ENCODE data around the gene ZDHHC7. TPM values are rescaled to one million over a fixed set of nuclear protein-coding genes. Genes with fewer than 3 reads are reported as not detected.
A peak's percentile ranks its signal among the peaks of the same experiment; 100 is the strongest.

Gene ZDHHC7
- total and polyA plus RNA-seq, 11 donors: 12.0 to 66.7 (median 43.9) TPM

DNA sequence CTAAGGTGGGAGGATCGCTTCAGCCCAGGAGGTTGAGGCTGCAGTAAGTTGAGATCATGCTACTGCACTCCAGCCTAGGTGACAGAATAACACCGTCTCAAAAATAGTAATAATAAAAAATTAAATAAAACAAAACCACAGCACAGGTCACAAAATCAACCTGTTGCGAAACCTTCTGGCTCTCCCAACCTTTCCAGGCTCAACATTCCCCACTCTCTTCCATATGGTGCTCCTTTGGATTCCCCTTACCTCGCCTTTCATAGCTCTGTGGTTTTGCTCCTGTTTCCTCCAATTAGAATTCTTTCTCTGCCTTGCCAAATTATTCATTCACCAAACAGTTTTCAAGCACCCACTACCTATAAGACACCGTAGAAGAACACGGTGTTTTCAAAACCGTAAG lies 4.7 kb downstream of the ZDHHC7 start:
- H3K36me3 ChIP-seq: peaks cover 0 to 6% (median 0%) of the 10 kb centered on the region in 9 donors
- H3K27ac ChIP-seq: peak overlapping the region in 1 of 12 donors; percentile 84
- ATAC-seq (no peak), DNase-seq (no peak)
- no peaks in the 10 kb centered on the region for H3K27me3 ChIP-seq
- no peaks in the 10 kb centered on the region for H3K9me3 ChIP-seq
- 91 to 97% (median 94%) methylated on average over 7 of the region's 7 CpGs for WGBS, 4 donors
- H3K4me3 ChIP-seq: no peak overlapping the region
- H3K4me1 ChIP-seq: peaks cover 15 to 90% (median 68%) of the 10 kb centered on the region in 12 donors
- intact Hi-C loops (cut with DNase I): no loop called here
- TF ChIP-seq POLR2A (IDR thresholded peaks at IDR 0.05): no peak
- TF ChIP-seq, protein P1, sequence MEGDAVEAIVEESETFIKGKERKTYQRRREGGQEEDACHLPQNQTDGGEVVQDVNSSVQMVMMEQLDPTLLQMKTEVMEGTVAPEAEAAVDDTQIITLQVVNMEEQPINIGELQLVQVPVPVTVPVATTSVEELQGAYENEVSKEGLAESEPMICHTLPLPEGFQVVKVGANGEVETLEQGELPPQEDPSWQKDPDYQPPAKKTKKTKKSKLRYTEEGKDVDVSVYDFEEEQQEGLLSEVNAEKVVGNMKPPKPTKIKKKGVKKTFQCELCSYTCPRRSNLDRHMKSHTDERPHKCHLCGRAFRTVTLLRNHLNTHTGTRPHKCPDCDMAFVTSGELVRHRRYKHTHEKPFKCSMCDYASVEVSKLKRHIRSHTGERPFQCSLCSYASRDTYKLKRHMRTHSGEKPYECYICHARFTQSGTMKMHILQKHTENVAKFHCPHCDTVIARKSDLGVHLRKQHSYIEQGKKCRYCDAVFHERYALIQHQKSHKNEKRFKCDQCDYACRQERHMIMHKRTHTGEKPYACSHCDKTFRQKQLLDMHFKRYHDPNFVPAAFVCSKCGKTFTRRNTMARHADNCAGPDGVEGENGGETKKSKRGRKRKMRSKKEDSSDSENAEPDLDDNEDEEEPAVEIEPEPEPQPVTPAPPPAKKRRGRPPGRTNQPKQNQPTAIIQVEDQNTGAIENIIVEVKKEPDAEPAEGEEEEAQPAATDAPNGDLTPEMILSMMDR (IDR thresholded peaks at IDR 0.05): no peak

DNA sequence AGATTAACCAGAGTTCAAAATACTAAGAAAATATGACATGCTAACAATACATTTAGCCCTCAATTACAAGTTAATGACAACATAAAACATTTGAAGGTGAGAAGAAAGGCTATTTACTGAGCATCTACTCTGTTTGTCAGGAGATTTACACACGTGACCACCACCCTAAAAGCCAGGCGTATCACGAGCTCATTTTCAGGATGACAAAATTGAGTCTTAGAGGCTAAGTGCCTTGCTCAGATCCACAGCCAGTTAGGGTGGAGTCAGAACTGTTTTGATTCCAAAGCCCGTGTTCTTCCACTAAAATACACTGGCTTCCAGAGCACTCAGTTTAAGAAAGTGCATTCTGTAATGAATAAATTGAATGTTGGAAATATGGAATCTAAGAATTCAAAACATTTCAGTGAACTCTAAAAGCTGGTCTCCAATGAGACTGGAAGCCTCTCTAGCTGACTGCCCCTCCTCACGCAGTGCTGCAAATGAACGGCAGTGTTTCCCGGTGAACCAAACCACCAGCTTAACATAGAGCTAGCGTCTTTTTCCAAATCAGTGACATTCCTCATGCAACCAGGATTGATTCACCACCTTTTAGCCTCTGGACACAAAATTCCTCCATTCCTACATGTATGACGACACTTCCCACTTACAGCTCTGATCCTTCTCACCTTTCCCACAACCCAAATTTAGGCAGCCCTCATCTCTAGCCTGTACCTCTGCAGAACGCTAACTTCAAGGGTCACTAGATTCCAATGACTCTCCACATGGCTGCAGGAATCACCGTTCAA lies 5.9 kb downstream of the ZDHHC7 start:
- ATAC-seq (peak in 2 of 4 donors; percentile 20 to 32), DNase-seq (no peak)
- 57 to 72% (median 65%) methylated on average over 11 of the region's 11 CpGs for WGBS, 4 donors
- Histone ChIP-seq H3K27ac (peak overlapping the region in 10 of 12 donors; percentile 25 to 90 (median 57)), H3K36me3 (peaks cover 0 to 6% (median 0%) of the 10 kb centered on the region in 9 donors), H3K9me3 (no peaks in the 10 kb centered on the region), H3K4me1 (peaks cover 15 to 100% (median 74%) of the 10 kb centered on the region in 12 donors), H3K27me3 (no peaks in the 10 kb centered on the region), H3K4me3 (no peak overlapping the region)
- intact Hi-C loops (cut with DNase I): no loop called here
- TF ChIP-seq, protein P1 (IDR thresholded peaks at IDR 0.05): no peak
- TF ChIP-seq POLR2A (IDR thresholded peaks at IDR 0.05): no peak

DNA sequence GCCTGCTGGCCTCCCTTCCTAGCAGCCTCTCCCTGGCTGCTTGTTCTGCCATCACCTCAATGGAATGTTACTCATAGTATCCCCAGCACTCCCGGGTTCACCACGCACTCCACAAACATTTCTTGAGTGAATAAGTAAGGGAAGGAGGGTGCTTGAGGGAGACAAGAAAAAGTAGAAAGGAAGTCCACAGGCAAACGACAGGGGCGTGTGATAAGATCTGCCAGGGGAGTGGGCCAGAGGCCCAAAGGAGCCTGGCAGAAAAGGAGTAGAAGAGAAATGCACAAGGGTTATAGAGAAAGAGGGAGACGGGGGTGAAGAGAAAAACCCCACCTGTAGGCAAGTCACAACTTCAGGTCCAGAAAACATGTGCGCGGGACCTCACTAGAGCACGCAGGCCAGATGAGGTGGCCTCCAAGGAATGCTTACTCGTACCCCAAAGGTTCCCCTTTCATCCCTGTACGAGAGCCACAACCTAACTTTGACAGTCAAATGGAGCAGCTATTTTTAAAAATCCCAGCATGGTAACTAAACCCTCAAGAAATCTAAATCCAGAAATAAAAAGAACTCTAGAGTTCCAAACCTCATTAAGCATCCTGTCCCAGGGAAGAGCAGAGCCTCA lies 6.6 kb downstream of the ZDHHC7 start:
- H3K9me3 ChIP-seq: no peaks in the 10 kb centered on the region
- DNase-seq (no peak), ATAC-seq (peak in 3 of 4 donors; percentile 44 to 60 (median 52))
- peak overlapping the region in 11 of 12 donors; percentile 25 to 90 (median 53) for H3K27ac ChIP-seq
- WGBS, 4 donors: 55 to 59% (median 58%) methylated on average over 10 of the region's 10 CpGs
- peaks cover 8 to 100% (median 67%) of the 10 kb centered on the region in 12 donors for H3K4me1 ChIP-seq
- H3K36me3 ChIP-seq: peaks cover 0 to 12% (median 4%) of the 10 kb centered on the region in 9 donors
- no peaks in the 10 kb centered on the region for H3K27me3 ChIP-seq
- H3K4me3 ChIP-seq: no peak overlapping the region
- TF ChIP-seq, protein P1 (IDR thresholded peaks at IDR 0.05): no peak
- TF ChIP-seq POLR2A (IDR thresholded peaks at IDR 0.05): no peak
- intact Hi-C loops (cut with DNase I): no loop called here

Measured in heart left ventricle (tissue), 16 donors.